Transverse colon (tissue), 3 donors: ENCODE measurements around the gene FAM107B.

ENCODE experiments used
- CTCF ChIP-seq, 5 experiments: fragments of 200-600 bp in 3 of 5; fragments of 450-650 bp in 2 of 5; sonication (generic) in 3 of 5; IDR thresholded peaks; 1 replicate in 2 of 5; 2 replicates in 3 of 5; pipeline ENCODE4 v1.5.1; 2016 to 2017; ENCODE audit warnings: antibody characterized with exemption in 5 of 5, inconsistent platforms in 3 of 5, mild to moderate bottlenecking in 2 of 5, moderate library complexity in 1 of 5
- POLR2A ChIP-seq: fragments of 450-650 bp; IDR thresholded peaks from one replicate; pipeline ENCODE4 v1.6.1; 2016; ENCODE audit warnings: antibody characterized with exemption, mild to moderate bottlenecking, moderate library complexity

GRCh38 chr10:14585287-14586193 is 189.2 kb downstream of the FAM107B start:
- TF ChIP-seq POLR2A (no peak), CTCF (IDR thresholded peaks at IDR 0.05) (no peak)
